ENCODE measurements around the gene THBS2. TPM values are rescaled to one million over a fixed set of nuclear protein-coding genes. Genes with fewer than 3 reads are reported as not detected.
A peak's percentile ranks its signal among the peaks of the same experiment; 100 is the strongest.
"Not testable (repeated sequence)": the region's sequence is repeated elsewhere in the genome, so short reads cannot be mapped to it uniquely, and the experiment has no call there.

THBS2 gene
- total RNA-seq, 1 donor from 2014 or later: 135 TPM

- no peak overlapping the region for H3K4me3 Mint-ChIP-seq (ENCODE audit: unreplicated experiment)
- H3K36me3 Mint-ChIP-seq (ENCODE audit: low read depth, unreplicated experiment): peaks cover 5% of the 10 kb centered on the region
- DNase-seq (ENCODE audit: low read depth) (no peak), FAIRE-seq (no peak)
- Histone ChIP-seq H3K4me2 (ENCODE audit: low read length) (no peak overlapping the region), H4K20me1 (ENCODE audit: insufficient read depth, low read length) (no peaks in the 10 kb centered on the region), H3K9ac (ENCODE audit: low read length) (no peak overlapping the region), H3K27ac (ENCODE audit: low read depth, low read length) (no peak overlapping the region), H3K27me3 (ENCODE audit: insufficient read depth, low read length) (no peaks in the 10 kb centered on the region), H3K79me2 (ENCODE audit: insufficient read depth, low read length) (no peaks in the 10 kb centered on the region), H3K9me3 (ENCODE audit: insufficient read depth, low read depth, low read length) (no peaks in the 10 kb centered on the region), H3K4me1 (ENCODE audit: insufficient read depth, low read length) (peaks cover 10% of the 10 kb centered on the region), H2AFZ (ENCODE audit: low read depth, low read length) (no peak overlapping the region), H3K4me3 (ENCODE audit: insufficient read depth, low read depth, low read length) (no peak overlapping the region), H3K36me3 (ENCODE audit: insufficient read depth, low read length) (no peaks in the 10 kb centered on the region)
- no peak overlapping the region for H3K27ac Mint-ChIP-seq (ENCODE audit: unreplicated experiment)
- H3K27me3 Mint-ChIP-seq (ENCODE audit: low read depth, unreplicated experiment): peaks cover 43% of the 10 kb centered on the region
- H3K9me3 Mint-ChIP-seq (ENCODE audit: unreplicated experiment): peaks cover 11% of the 10 kb centered on the region
- TF ChIP-seq EZH2 (IDR thresholded peaks at IDR 0.05; ENCODE audit: insufficient read depth, low read length): no peak
- TF ChIP-seq, protein P1, sequence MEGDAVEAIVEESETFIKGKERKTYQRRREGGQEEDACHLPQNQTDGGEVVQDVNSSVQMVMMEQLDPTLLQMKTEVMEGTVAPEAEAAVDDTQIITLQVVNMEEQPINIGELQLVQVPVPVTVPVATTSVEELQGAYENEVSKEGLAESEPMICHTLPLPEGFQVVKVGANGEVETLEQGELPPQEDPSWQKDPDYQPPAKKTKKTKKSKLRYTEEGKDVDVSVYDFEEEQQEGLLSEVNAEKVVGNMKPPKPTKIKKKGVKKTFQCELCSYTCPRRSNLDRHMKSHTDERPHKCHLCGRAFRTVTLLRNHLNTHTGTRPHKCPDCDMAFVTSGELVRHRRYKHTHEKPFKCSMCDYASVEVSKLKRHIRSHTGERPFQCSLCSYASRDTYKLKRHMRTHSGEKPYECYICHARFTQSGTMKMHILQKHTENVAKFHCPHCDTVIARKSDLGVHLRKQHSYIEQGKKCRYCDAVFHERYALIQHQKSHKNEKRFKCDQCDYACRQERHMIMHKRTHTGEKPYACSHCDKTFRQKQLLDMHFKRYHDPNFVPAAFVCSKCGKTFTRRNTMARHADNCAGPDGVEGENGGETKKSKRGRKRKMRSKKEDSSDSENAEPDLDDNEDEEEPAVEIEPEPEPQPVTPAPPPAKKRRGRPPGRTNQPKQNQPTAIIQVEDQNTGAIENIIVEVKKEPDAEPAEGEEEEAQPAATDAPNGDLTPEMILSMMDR (IDR thresholded peaks at IDR 0.05; ENCODE audit: insufficient read depth, low read depth, low read length): no peak
- peaks cover 14% of the 10 kb centered on the region for H3K4me1 Mint-ChIP-seq (ENCODE audit: low read depth, unreplicated experiment)
Observed at GRCh38 chr6:169265486-169266131, 12.0 kb upstream of the THBS2 start.

DNA sequence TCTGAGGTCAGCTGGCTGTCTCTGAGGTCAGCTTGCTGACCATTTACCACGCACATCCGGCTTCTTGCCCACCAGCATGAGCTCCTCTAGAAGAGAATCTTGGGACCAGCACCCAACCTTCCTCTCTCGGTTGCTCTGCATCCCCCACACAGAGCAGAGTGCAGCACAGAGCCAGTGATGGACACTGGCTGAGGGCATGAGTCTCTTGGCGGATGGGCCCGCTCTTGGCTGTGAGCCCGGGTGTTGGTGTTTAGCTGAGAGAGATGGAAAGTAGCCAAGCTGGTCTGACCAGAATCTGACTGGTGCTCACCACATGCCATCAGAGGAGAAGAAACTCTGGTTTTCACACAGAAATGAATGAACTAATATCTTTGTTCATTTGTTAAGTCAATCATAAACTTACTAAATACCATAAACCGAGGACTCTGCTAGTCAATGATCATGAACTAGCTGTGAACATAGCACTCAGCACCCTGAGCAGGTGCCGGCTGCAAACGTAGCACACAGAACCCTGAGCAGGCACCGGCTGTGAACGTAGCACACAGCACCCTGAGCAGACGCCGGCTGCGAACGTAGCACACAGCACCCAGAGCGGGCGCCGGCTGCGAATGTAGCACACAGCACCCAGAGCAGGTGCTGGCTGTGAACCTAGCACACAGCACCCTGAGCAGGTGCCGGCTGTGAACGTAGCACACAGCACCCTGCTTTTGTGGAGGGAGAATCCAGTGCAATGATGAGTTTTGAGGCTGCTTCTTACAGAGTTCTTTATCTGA lies 10.4 kb upstream of the THBS2 start:
- Mint-ChIP-seq H3K36me3 (ENCODE audit: low read depth, unreplicated experiment) (peaks cover 5% of the 10 kb centered on the region), H3K9me3 (ENCODE audit: unreplicated experiment) (peaks cover 11% of the 10 kb centered on the region), H3K4me1 (ENCODE audit: low read depth, unreplicated experiment) (peaks cover 5% of the 10 kb centered on the region), H3K27me3 (ENCODE audit: low read depth, unreplicated experiment) (peaks cover 43% of the 10 kb centered on the region), H3K27ac (ENCODE audit: unreplicated experiment) (no peak overlapping the region), H3K4me3 (ENCODE audit: unreplicated experiment) (no peak overlapping the region)
- peaks cover 6% of the 10 kb centered on the region for H3K4me1 ChIP-seq (ENCODE audit: insufficient read depth, low read length)
- peak; percentile 56 for DNase-seq (ENCODE audit: low read depth)
- no peak overlapping the region for H3K9ac ChIP-seq (ENCODE audit: low read length)
- H3K4me3 ChIP-seq (ENCODE audit: insufficient read depth, low read depth, low read length): no peak overlapping the region
- H2AFZ ChIP-seq (ENCODE audit: low read depth, low read length): no peak overlapping the region
- no peaks in the 10 kb centered on the region for H3K27me3 ChIP-seq (ENCODE audit: insufficient read depth, low read length)
- no peak for TF ChIP-seq EZH2 (IDR thresholded peaks at IDR 0.05; ENCODE audit: insufficient read depth, low read length)
- TF ChIP-seq, protein P1 (IDR thresholded peaks at IDR 0.05; ENCODE audit: insufficient read depth, low read depth, low read length): no peak
- no peak overlapping the region for H3K27ac ChIP-seq (ENCODE audit: low read depth, low read length)
- no peaks in the 10 kb centered on the region for H3K36me3 ChIP-seq (ENCODE audit: insufficient read depth, low read length)
- FAIRE-seq: no peak
- H3K79me2 ChIP-seq (ENCODE audit: insufficient read depth, low read length): no peaks in the 10 kb centered on the region
- H3K9me3 ChIP-seq (ENCODE audit: insufficient read depth, low read depth, low read length): no peaks in the 10 kb centered on the region
- no peak overlapping the region for H3K4me2 ChIP-seq (ENCODE audit: low read length)
- H4K20me1 ChIP-seq (ENCODE audit: insufficient read depth, low read length): no peaks in the 10 kb centered on the region

GRCh38 chr6:169263374-169263773 lies 9.7 kb upstream of the THBS2 start:
- Mint-ChIP-seq H3K4me3 (ENCODE audit: unreplicated experiment) (no peak overlapping the region), H3K9me3 (ENCODE audit: unreplicated experiment) (peaks cover 11% of the 10 kb centered on the region), H3K36me3 (ENCODE audit: low read depth, unreplicated experiment) (peaks cover 3% of the 10 kb centered on the region), H3K27ac (ENCODE audit: unreplicated experiment) (no peak overlapping the region), H3K27me3 (ENCODE audit: low read depth, unreplicated experiment) (peaks cover 47% of the 10 kb centered on the region), H3K4me1 (ENCODE audit: low read depth, unreplicated experiment) (peaks cover 5% of the 10 kb centered on the region)
- H3K9ac ChIP-seq (ENCODE audit: low read length): no peak overlapping the region
- DNase-seq (ENCODE audit: low read depth) (no peak), FAIRE-seq (no peak)
- H3K27ac ChIP-seq (ENCODE audit: low read depth, low read length): no peak overlapping the region
- no peak overlapping the region for H3K4me2 ChIP-seq (ENCODE audit: low read length)
- H3K27me3 ChIP-seq (ENCODE audit: insufficient read depth, low read length): no peaks in the 10 kb centered on the region
- no peak overlapping the region for H3K4me3 ChIP-seq (ENCODE audit: insufficient read depth, low read depth, low read length)
- no peaks in the 10 kb centered on the region for H3K36me3 ChIP-seq (ENCODE audit: insufficient read depth, low read length)
- no peaks in the 10 kb centered on the region for H3K9me3 ChIP-seq (ENCODE audit: insufficient read depth, low read depth, low read length)
- TF ChIP-seq, protein P1 (IDR thresholded peaks at IDR 0.05; ENCODE audit: insufficient read depth, low read depth, low read length): no peak
- TF ChIP-seq EZH2 (IDR thresholded peaks at IDR 0.05; ENCODE audit: insufficient read depth, low read length): no peak
- H3K79me2 ChIP-seq (ENCODE audit: insufficient read depth, low read length): no peaks in the 10 kb centered on the region
- no peak overlapping the region for H2AFZ ChIP-seq (ENCODE audit: low read depth, low read length)
- H4K20me1 ChIP-seq (ENCODE audit: insufficient read depth, low read length): no peaks in the 10 kb centered on the region
- peaks cover 5% of the 10 kb centered on the region for H3K4me1 ChIP-seq (ENCODE audit: insufficient read depth, low read length)

DNA sequence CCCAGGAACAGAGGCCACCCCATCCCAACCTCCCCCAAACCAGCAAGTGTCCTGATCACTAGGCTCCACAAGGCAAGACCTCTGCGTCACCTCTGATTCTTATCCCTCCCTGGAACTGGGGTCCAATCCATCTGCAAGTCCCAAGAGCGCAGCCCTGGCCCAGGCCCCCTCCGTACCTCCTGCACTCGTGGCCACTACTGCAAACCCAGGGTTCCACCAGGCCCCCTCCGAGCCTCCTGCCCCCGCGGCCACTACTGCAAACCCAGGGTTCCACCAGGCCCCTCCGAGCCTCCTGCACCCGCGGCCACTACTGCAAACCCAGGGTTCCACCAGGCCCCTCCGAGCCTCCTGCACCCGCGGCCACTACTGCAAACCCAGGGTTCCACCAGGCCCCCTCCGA lies 9.0 kb upstream of the THBS2 start:
- not testable (repeated sequence) for H3K4me1 Mint-ChIP-seq (ENCODE audit: low read depth, unreplicated experiment); H3K4me3 ChIP-seq (ENCODE audit: insufficient read depth, low read depth, low read length); H4K20me1 ChIP-seq (ENCODE audit: insufficient read depth, low read length); H3K9me3 ChIP-seq (ENCODE audit: insufficient read depth, low read depth, low read length); H3K36me3 ChIP-seq (ENCODE audit: insufficient read depth, low read length); FAIRE-seq; H3K79me2 ChIP-seq (ENCODE audit: insufficient read depth, low read length); H3K27ac ChIP-seq (ENCODE audit: low read depth, low read length); H3K9ac ChIP-seq (ENCODE audit: low read length); H3K27ac Mint-ChIP-seq (ENCODE audit: unreplicated experiment); H3K27me3 ChIP-seq (ENCODE audit: insufficient read depth, low read length); H3K4me1 ChIP-seq (ENCODE audit: insufficient read depth, low read length); H3K4me3 Mint-ChIP-seq (ENCODE audit: unreplicated experiment); H2AFZ ChIP-seq (ENCODE audit: low read depth, low read length); H3K36me3 Mint-ChIP-seq (ENCODE audit: low read depth, unreplicated experiment); H3K9me3 Mint-ChIP-seq (ENCODE audit: unreplicated experiment); H3K4me2 ChIP-seq (ENCODE audit: low read length); DNase-seq (ENCODE audit: low read depth)
- peaks cover 50% of the 10 kb centered on the region for H3K27me3 Mint-ChIP-seq (ENCODE audit: low read depth, unreplicated experiment)
